Effector memory CD4-positive, alpha-beta T cell (primary cell): ENCODE data around the gene BSCL2.
"Not testable (repeated sequence)": the region's sequence is repeated elsewhere in the genome, so short reads cannot be mapped to it uniquely, and the experiment has no call there.

Source experiments
- DNase-seq, 3 donors: peaks; one replicate each; pipeline ENCODE4 v3.0.0-alpha.2; 2020
- H3K27ac ChIP-seq: 2 replicates; pipeline ENCODE4 v1.7.0; 2013; ENCODE audit warnings: mild to moderate bottlenecking, low read length, moderate library complexity; ENCODE audit not compliant: insufficient read depth, poor library complexity, severe bottlenecking
- H3K27me3 ChIP-seq: replicated peaks from 2 replicates; pipeline ENCODE4 v1.7.0; 2013; ENCODE audit warnings: mild to moderate bottlenecking, low read length; ENCODE audit not compliant: insufficient read depth, control insufficient read depth, poor library complexity, severe bottlenecking
- H3K36me3 ChIP-seq: 2 replicates; pipeline ENCODE4 v1.7.0; 2013; ENCODE audit warnings: mild to moderate bottlenecking, low read length, moderate library complexity; ENCODE audit not compliant: control insufficient read depth, insufficient read depth
- H3K4me1 ChIP-seq: 2 replicates; pipeline ENCODE4 v1.7.0; 2013; ENCODE audit warnings: low read length, mild to moderate bottlenecking; ENCODE audit not compliant: control insufficient read depth, insufficient read depth, poor library complexity, severe bottlenecking
- H3K4me3 ChIP-seq: 2 replicates; pipeline ENCODE4 v1.7.0; 2013; ENCODE audit warnings: low read length, low read depth, mild to moderate bottlenecking; ENCODE audit not compliant: insufficient read depth, poor library complexity, severe bottlenecking
- H3K9me3 ChIP-seq: 2 replicates; pipeline ENCODE4 v1.7.0; 2013; ENCODE audit warnings: mild to moderate bottlenecking, low read length, moderate library complexity; ENCODE audit not compliant: control insufficient read depth
- total RNA-seq, 3 donors: gene quantifications; one replicate each; lab custom pipeline; 2026; lab: John Stamatoyannopoulos, UW

The BSCL2 gene
- 2.8 to 7.6 (median 5.6) reads per million in 3 donors for total RNA-seq

DNA sequence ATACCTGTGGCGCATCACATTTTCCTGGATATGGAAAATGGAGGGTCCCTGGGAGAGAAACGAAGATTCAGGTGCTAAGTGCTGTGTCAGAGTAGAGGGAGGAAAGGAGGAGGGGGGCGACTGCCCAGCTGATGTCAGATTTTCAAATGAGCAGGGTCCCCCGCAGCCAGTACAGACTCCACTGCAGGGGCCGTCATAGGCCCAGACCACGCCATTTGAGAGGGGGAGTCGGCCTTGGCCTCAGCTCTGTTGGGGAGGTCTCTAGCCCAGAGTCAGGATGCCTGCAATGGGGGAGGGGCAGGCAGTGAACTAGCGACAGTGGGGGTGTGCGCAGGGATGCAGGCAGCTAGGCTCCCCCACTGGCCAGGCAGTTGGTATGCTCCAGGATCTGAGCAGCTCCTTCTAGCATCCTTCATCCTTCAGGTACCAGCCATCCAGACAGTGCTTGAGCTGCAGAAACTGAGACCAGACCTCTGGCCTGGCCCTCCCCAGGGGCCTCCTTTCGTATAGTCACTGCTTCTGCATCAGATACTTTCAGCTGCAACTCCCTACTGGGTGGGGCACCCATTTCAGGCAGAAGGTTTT lies at the start of gene BSCL2, which contains the start of gene GNG3:
BSCL2 (minus strand) TSS at position 148 of the 585 bp plus-strand sequence. CDS start 229 bp downstream, outside the sequence.
GNG3 (plus strand) TSS at position 400 of the 585 bp plus-strand sequence. CDS start 620 bp downstream, outside the sequence.
- H3K27ac ChIP-seq: peak within 1 kb of the TSS; percentile 95
- H3K4me1 ChIP-seq: peaks cover 32% of the 10 kb centered on the region

GRCh38 chr11:62755086-62755615 lies 47.9 kb upstream of the BSCL2 start:
- no peak overlapping the region for H3K4me3 ChIP-seq
- no peak overlapping the region for H3K27ac ChIP-seq

More for the DNA sequence above, at the start of gene BSCL2, which contains the start of gene GNG3:
- H3K4me3 ChIP-seq: peak within 1 kb of the TSS; percentile 86
- H3K27me3 ChIP-seq: no peaks in the 10 kb centered on the region
- no peak for DNase-seq
- no peaks in the 10 kb centered on the region for H3K36me3 ChIP-seq
- H3K9me3 ChIP-seq: no peaks in the 10 kb centered on the region

GRCh38 chr11:62753736-62754603 lies 46.7 kb upstream of the BSCL2 start, which contains the start of gene ZBTB3:
ZBTB3 (minus strand) TSS chr11:62754160; CDS start chr11:62753664, 496 bp downstream.
- peaks cover 18% of the 10 kb centered on the region for H3K4me1 ChIP-seq
- peak; percentile 93 to 96 (median 95) for DNase-seq
- no peaks in the 10 kb centered on the region for H3K9me3 ChIP-seq
- peak within 1 kb of the TSS; percentile 95 for H3K27ac ChIP-seq
- H3K36me3 ChIP-seq: peaks cover 8% of the 10 kb centered on the region
- H3K4me3 ChIP-seq: peak within 1 kb of the TSS; percentile 90
- no peaks in the 10 kb centered on the region for H3K27me3 ChIP-seq

More at GRCh38 chr11:62755086-62755615, 47.9 kb upstream of the BSCL2 start:
- peaks cover 8% of the 10 kb centered on the region for H3K36me3 ChIP-seq
- H3K9me3 ChIP-seq: no peaks in the 10 kb centered on the region
- no peak for DNase-seq
- peaks cover 18% of the 10 kb centered on the region for H3K4me1 ChIP-seq
- no peaks in the 10 kb centered on the region for H3K27me3 ChIP-seq

- Histone ChIP-seq H3K4me3 (peak overlapping the region; percentile 90), H3K27ac (peak overlapping the region; percentile 95), H3K4me1 (peaks cover 18% of the 10 kb centered on the region), H3K9me3 (no peaks in the 10 kb centered on the region), H3K36me3 (peaks cover 8% of the 10 kb centered on the region), H3K27me3 (no peaks in the 10 kb centered on the region)
- no peak for DNase-seq
These were observed 45.9 kb upstream of the BSCL2 start for GRCh38 chr11:62752994-62753735.

DNA sequence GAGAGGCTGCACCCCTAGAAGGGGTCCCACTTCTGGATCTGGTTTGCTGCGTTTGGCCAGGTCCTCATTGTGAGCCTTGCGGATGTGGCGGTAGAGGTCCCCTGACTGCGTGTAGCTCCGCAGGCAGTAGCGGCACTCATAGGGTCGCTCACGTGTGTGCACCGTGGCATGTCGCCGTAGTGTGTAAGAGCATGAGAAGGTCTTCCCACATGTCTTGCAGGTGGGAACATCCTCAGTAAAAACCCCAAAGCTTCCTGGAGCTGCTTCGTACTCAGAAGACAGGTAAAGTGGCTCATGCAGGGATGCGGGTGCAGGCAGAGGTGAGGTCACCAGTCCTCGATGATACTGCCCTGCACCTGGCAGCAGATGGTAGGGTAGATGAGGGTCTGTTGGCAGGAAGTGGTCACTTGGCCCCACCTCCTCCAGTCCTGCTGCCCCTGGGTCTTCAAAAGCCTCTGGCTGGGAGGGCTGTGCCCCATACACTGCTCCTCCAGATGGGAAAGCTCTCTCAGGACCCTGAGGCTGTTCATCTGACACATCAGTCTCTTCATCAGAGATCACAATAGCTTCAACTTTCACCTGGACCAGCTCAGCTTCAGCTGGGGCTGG lies 45.1 kb upstream of the BSCL2 start:
- DNase-seq: no peak
- no peak overlapping the region for H3K27ac ChIP-seq
- peaks cover 8% of the 10 kb centered on the region for H3K36me3 ChIP-seq
- no peaks in the 10 kb centered on the region for H3K27me3 ChIP-seq
- H3K9me3 ChIP-seq: no peaks in the 10 kb centered on the region
- peaks cover 18% of the 10 kb centered on the region for H3K4me1 ChIP-seq
- H3K4me3 ChIP-seq: no peak overlapping the region

DNA sequence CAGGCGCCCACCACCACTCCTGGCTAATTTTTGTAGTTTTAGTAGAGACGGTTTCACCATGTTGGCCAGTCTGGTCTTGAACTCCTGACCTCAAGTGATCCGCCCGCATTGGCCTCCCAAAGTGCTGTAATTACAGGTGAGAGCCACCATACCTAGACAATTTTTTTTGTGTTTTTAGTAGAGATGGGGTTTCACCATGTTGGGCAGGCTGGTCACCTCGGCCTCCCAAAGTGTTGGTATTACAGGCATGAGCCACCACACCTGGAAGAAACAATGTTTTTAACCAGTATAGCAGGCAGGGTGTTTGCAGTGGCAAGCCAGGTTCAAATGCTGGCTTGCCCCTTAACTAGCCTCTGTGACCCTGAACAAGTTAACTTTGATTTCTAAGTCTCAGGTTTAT lies 42.7 kb upstream of the BSCL2 start:
- H3K27ac ChIP-seq, H3K27me3 ChIP-seq, DNase-seq, H3K9me3 ChIP-seq, H3K4me3 ChIP-seq, H3K36me3 ChIP-seq: not testable (repeated sequence)
- peaks cover 18% of the 10 kb centered on the region for H3K4me1 ChIP-seq

- Histone ChIP-seq H3K27me3 (no peaks in the 10 kb centered on the region), H3K36me3 (peaks cover 8% of the 10 kb centered on the region), H3K9me3 (no peaks in the 10 kb centered on the region), H3K4me1 (peaks cover 2% of the 10 kb centered on the region), H3K27ac (no peak overlapping the region), H3K4me3 (no peak overlapping the region)
- DNase-seq: no peak
These were observed 40.4 kb upstream of the BSCL2 start for GRCh38 chr11:62747475-62748160.

DNA sequence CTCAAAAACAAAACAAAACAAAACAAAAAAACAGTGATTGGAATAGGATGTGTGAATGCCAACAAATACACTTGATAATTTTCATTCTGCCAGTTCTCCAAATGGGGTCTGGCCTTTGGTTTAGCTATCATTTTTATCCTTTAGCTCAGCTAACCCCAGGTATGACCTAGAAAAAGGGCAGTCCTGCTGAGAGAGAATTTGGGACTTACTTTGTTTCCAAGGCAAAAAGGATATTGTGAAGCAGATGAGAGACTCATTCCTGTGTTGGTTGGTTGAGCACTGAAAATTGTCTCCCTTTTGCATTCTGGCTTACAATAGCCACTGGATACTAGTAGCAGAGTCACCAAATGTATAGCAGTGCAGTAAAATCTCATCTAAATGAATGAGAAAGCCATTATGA lies 30.0 kb upstream of the BSCL2 start:
- Histone ChIP-seq H3K4me1 (no peaks in the 10 kb centered on the region), H3K27ac (no peak overlapping the region), H3K9me3 (no peaks in the 10 kb centered on the region), H3K36me3 (peaks cover 23% of the 10 kb centered on the region), H3K4me3 (no peak overlapping the region), H3K27me3 (no peaks in the 10 kb centered on the region)
- no peak for DNase-seq

- Histone ChIP-seq H3K36me3 (peaks cover 13% of the 10 kb centered on the region), H3K27me3 (no peaks in the 10 kb centered on the region), H3K4me3 (no peak overlapping the region), H3K9me3 (no peaks in the 10 kb centered on the region), H3K27ac (no peak overlapping the region), H3K4me1 (peaks cover 8% of the 10 kb centered on the region)
- no peak for DNase-seq
These were observed 25.6 kb upstream of the BSCL2 start for GRCh38 chr11:62732830-62733229.
